GM12878 (cell line): ENCODE results near the gene SPARC. TPM values are rescaled to one million over a fixed set of nuclear protein-coding genes. Genes with fewer than 3 reads are reported as not detected.

ENCODE experiments used
- ATAC-seq: fragments of 200-7000 bp; cut with Tn5 transposase; 3 replicates; pipeline ENCODE4 v1.9.1; 2020; ENCODE audit warnings: mild to moderate bottlenecking, moderate library complexity
- BruUV-seq: library from RNA; stranded (reverse); fragments of 400-500 nt; replicated peaks from 2 replicates; lab custom pipeline; 2021; lab: Mats Ljungman, UMichigan
- CTCF ChIA-PET: fragments of 300-600 bp; sonication (Branson Sonifier 250); formaldehyde crosslinking; extraction: SDS; loops from one replicate; lab custom pipeline; 2021; ENCODE audit warnings: inconsistent platforms; lab: Yijun Ruan, JAX
- POLR2A ChIA-PET: fragments of 350-600 bp; formaldehyde crosslinking; extraction: SDS; loops from one replicate; lab custom pipeline; 2021; ENCODE audit warnings: inconsistent platforms; lab: Charles Lee
- RAD21 ChIA-PET: fragments of 300-600 bp; sonication (Branson Sonifier 250); formaldehyde crosslinking; loops from one replicate; lab custom pipeline; 2023; ENCODE audit warnings: antibody characterized with exemption; ENCODE audit not compliant: unreplicated experiment; lab: Charles Lee
- SMC1A ChIA-PET: fragments of 300-600 bp; sonication (Branson Sonifier 250); formaldehyde crosslinking; loops from one replicate; lab custom pipeline; 2023; ENCODE audit not compliant: unreplicated experiment, uncharacterized antibody; lab: Charles Lee
- DNase-seq: peaks from one replicate; pipeline ENCODE4 v3.0.0-alpha.2; 2011; ENCODE audit warnings: low read depth, low spot score
- FAIRE-seq: peaks from 3 replicates; lab custom pipeline; 2011; peaks lifted over from hg19 to GRCh38; lab: Jason Lieb, UNC
- H2AFZ ChIP-seq: 2 replicates; pipeline ENCODE4 v1.6.0; 2011; ENCODE audit warnings: low read depth, low read length, control low read depth; ENCODE audit not compliant: control insufficient read depth
- H3K27ac ChIP-seq: 2 replicates; pipeline ENCODE4 v1.5.1; 2011; ENCODE audit warnings: control low read depth; ENCODE audit not compliant: control insufficient read depth, insufficient read depth
- H3K27me3 ChIP-seq, 2 experiments: replicated peaks in 1 of 2; 2 replicates each; pipeline versions ENCODE4 v1.6.0 to v1.6.1; 2011; ENCODE audit warnings: low read length in 1 of 2; ENCODE audit not compliant: control insufficient read depth in 2 of 2, insufficient read depth in 2 of 2
- H3K36me3 ChIP-seq, 2 experiments: 2 replicates each; pipeline ENCODE4 v1.5.1; 2011; ENCODE audit warnings: low read length in 1 of 2; ENCODE audit not compliant: control insufficient read depth in 2 of 2, insufficient read depth in 2 of 2
- H3K4me1 ChIP-seq: 2 replicates; pipeline ENCODE4 v1.6.1; 2011; ENCODE audit warnings: mild to moderate bottlenecking, low read length, moderate library complexity, mixed read lengths; ENCODE audit not compliant: control insufficient read depth, insufficient read depth
- H3K4me2 ChIP-seq: 2 replicates; pipeline ENCODE4 v1.6.0; 2011; ENCODE audit warnings: control low read depth; ENCODE audit not compliant: control insufficient read depth, insufficient read depth
- H3K4me3 ChIP-seq: fragments of 200-600 bp; sonication (generic); 2 replicates; pipeline ENCODE4 v1.5.1; 2016
- H3K79me2 ChIP-seq: 2 replicates; pipeline ENCODE4 v1.6.0; 2011; ENCODE audit warnings: low read length; ENCODE audit not compliant: control insufficient read depth, insufficient read depth
- H3K9ac ChIP-seq: 2 replicates; pipeline ENCODE4 v1.8.0; 2011; ENCODE audit warnings: low read length, control low read depth, mixed read lengths; ENCODE audit not compliant: control insufficient read depth, insufficient read depth
- H3K9me3 ChIP-seq: replicated peaks from 3 replicates; pipeline ENCODE4 v1.5.1; 2011; ENCODE audit warnings: mild to moderate bottlenecking, low read length; ENCODE audit not compliant: control insufficient read depth, insufficient read depth
- H4K20me1 ChIP-seq: 2 replicates; pipeline ENCODE4 v1.6.0; 2011; ENCODE audit not compliant: control insufficient read depth, insufficient read depth
- GATAD2B ChIP-seq: fragments of 450-650 bp; conservative IDR thresholded peaks from 2 replicates; pipeline ENCODE4 v1.6.1; 2017; ENCODE audit warnings: low read depth, mild to moderate bottlenecking, moderate library complexity
- NFYB ChIP-seq: IDR thresholded peaks from 2 replicates; pipeline ENCODE4 v1.6.1; 2011; ENCODE audit warnings: low read depth, mild to moderate bottlenecking, low read length, improper control_type of control experiment, moderate library complexity; ENCODE audit not compliant: insufficient read depth
- PML ChIP-seq: IDR thresholded peaks from 2 replicates; pipeline ENCODE4 v1.6.1; 2012; ENCODE audit warnings: low read length, inconsistent platforms
- POLR2A ChIP-seq: IDR thresholded peaks from 2 replicates; pipeline ENCODE4 v1.6.1; 2011; ENCODE audit warnings: low read depth, mild to moderate bottlenecking, low read length
- RAD21 ChIP-seq: IDR thresholded peaks from 2 replicates; pipeline ENCODE4 v1.6.1; 2011; ENCODE audit warnings: mild to moderate bottlenecking, low read depth, low read length, moderate library complexity; ENCODE audit not compliant: insufficient read depth
- STAT1 ChIP-seq: fragments of 450-650 bp; conservative IDR thresholded peaks from 2 replicates; pipeline ENCODE4 v1.6.1; 2014; ENCODE audit warnings: antibody characterized with exemption, mild to moderate bottlenecking
- SUPT20H ChIP-seq: IDR thresholded peaks from 2 replicates; pipeline ENCODE4 v1.6.1; 2011; ENCODE audit warnings: low read depth, mild to moderate bottlenecking, low read length, moderate library complexity, borderline replicate concordance; ENCODE audit not compliant: control insufficient read depth
- ZSCAN29 ChIP-seq: fragments of 450-650 bp; IDR thresholded peaks from 2 replicates; pipeline ENCODE4 v1.6.1; 2017; ENCODE audit warnings: mild to moderate bottlenecking, moderate library complexity
- WGBS: methylation state at CpG from one replicate; pipeline ENCODE4 v1.1.6; 2016; ENCODE audit warnings: low lambda C conversion rate; ENCODE audit not compliant: insufficient replicate concordance, insufficient coverage; ENCODE audit errors: missing lambda C conversion rate; 5-methylcytosine and 5-hydroxymethylcytosine counted together
- in situ Hi-C: fragments of 300-500 bp; cut with MboI; formaldehyde crosslinking; loops from 9 replicates; pipeline ENCODE4 v1.14.3; 2018; ENCODE audit warnings: mixed read lengths
- intact Hi-C: fragments of 100-400 bp; cut with micrococcal nuclease; formaldehyde crosslinking; loops from one replicate; pipeline ENCODE4 v1.14.2; 2022; ENCODE audit not compliant: unreplicated experiment
- polyA plus RNA-seq, 11 experiments: library from polyadenylated mRNA; depleted of rRNA in 4 of 11; unstranded in 6 of 11; stranded (reverse) in 5 of 11; fragments of >200 nt; fragmentation: Nextera tagmentation in 4 of 11; fragmentation: Illumina TruSeq in 1 of 11; extraction: Ambion mirVana in 4 of 11; extraction: Trizol in 1 of 11; gene quantifications; 1 replicate in 1 of 11; 2 replicates in 10 of 11; pipeline versions ENCODE4 v1.2.1 to v1.2.3, GENCODE V29; 2011 to 2016; ENCODE audit warnings: inconsistent platforms in 2 of 11, missing spikeins in 2 of 11, low read depth in 1 of 11
- total RNA-seq, 4 experiments: library from RNA; depleted of rRNA in 3 of 4; stranded (reverse); fragments of >200 nt in 3 of 4; fragmentation: Illumina TruSeq in 1 of 4; extraction: Trizol in 1 of 4; gene quantifications; 2 replicates each; pipeline versions ENCODE4 v1.2.1 to v1.2.3, GENCODE V29; 2013 to 2021
- TF ChIP-seq, protein P1 (sequence below): fragments of 450-650 bp; IDR thresholded peaks from 2 replicates; pipeline ENCODE4 v1.6.1; 2018; ENCODE audit warnings: borderline replicate concordance, mild to moderate bottlenecking; ENCODE audit not compliant: partially characterized antibody
- TF ChIP-seq, protein P2 (sequence below): fragments of 450-650 bp; IDR thresholded peaks from 2 replicates; pipeline ENCODE4 v1.6.1; 2017; ENCODE audit warnings: mild to moderate bottlenecking, low read depth, inconsistent platforms; ENCODE audit not compliant: poor library complexity, severe bottlenecking
- TF ChIP-seq, protein P3 (sequence below): fragments of 450-650 bp; IDR thresholded peaks from 2 replicates; pipeline ENCODE4 v1.6.1; 2018; ENCODE audit warnings: mild to moderate bottlenecking, low read depth, moderate library complexity; ENCODE audit not compliant: partially characterized antibody
- TF ChIP-seq, protein P4 (sequence below): fragments of 450-650 bp; IDR thresholded peaks from 2 replicates; pipeline ENCODE4 v1.6.1; 2017; ENCODE audit warnings: mild to moderate bottlenecking, moderate library complexity

Gene SPARC
- total and polyA plus RNA-seq, 10 of the 15 experiments (the other 5 are each of a cell fraction or from before 2014, with no cell fraction given), result 29.6 to 154 (median 57.0) TPM

DNA sequence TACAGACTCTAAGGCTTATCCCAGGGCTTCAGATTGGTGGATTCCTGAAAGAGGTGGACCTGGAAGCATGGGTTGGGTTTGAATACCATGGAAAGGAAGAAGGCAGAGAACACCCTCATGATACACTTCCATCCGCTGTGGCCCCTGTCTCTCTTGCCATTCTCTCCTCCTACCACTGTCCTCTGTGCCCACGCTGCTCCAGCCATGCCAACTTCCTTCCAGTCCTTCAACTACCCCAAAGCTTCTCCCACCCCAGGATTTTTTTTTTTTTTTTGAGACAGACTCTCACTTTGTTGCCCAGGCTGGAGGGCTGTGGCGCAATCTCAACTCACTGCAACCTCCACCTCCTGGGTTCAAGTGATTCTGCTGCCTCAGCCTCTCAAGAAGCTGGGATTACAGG is 1.7 kb upstream of the SPARC start:
- 97% methylated on average over 3 of the region's 3 CpGs for WGBS
- FAIRE-seq (no peak), ATAC-seq (no peak), DNase-seq (no peak)
- Histone ChIP-seq H2AFZ (no peak overlapping the region), H3K4me3 (no peak overlapping the region), H3K9me3 (no peaks in the 10 kb centered on the region), H3K4me1 (peaks cover 7% of the 10 kb centered on the region), H3K36me3 (no peaks in the 10 kb centered on the region), H3K79me2 (peaks cover 31% of the 10 kb centered on the region), H3K27ac (no peak overlapping the region), H3K9ac (no peak overlapping the region), H3K27me3 (no peaks in the 10 kb centered on the region), H4K20me1 (no peaks in the 10 kb centered on the region), H3K4me2 (no peak overlapping the region)
- POLR2A ChIA-PET, result interaction anchor here (1.7 kb wide), 1 partner anchor 8 kb away, joined by 4 read pairs; no protein-coding TSS in a partner anchor
- SMC1A ChIA-PET, result interaction anchor here (0.7 kb wide), 1 partner anchor 89 kb away, joined by 3 read pairs; no protein-coding TSS in a partner anchor
- CTCF ChIA-PET, result interaction anchor here (1.4 to 2.1 kb wide), 2 partner anchors 8 to 34 kb away, joined by 5 to 6 read pairs; no protein-coding TSS in a partner anchor
- in situ Hi-C loops, result no loop called here
- RAD21 ChIA-PET, result no interaction called here
- intact Hi-C loops, result no loop called here
- BruUV-seq, result no TSS peak
- TF ChIP-seq NFYB (no peak), GATAD2B (no peak), RAD21 (no peak), ZSCAN29 (no peak), SUPT20H (no peak), POLR2A (no peak), STAT1 (no peak), PML (no peak)
- TF ChIP-seq, protein P1, sequence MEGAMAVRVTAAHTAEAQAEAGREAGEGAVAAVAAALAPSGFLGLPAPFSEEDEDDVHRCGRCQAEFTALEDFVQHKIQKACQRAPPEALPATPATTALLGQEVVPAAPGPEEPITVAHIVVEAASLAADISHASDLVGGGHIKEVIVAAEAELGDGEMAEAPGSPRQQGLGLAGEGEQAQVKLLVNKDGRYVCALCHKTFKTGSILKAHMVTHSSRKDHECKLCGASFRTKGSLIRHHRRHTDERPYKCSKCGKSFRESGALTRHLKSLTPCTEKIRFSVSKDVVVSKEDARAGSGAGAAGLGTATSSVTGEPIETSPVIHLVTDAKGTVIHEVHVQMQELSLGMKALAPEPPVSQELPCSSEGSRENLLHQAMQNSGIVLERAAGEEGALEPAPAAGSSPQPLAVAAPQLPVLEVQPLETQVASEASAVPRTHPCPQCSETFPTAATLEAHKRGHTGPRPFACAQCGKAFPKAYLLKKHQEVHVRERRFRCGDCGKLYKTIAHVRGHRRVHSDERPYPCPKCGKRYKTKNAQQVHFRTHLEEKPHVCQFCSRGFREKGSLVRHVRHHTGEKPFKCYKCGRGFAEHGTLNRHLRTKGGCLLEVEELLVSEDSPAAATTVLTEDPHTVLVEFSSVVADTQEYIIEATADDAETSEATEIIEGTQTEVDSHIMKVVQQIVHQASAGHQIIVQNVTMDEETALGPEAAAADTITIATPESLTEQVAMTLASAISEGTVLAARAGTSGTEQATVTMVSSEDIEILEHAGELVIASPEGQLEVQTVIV, result no peak
- TF ChIP-seq, protein P2, sequence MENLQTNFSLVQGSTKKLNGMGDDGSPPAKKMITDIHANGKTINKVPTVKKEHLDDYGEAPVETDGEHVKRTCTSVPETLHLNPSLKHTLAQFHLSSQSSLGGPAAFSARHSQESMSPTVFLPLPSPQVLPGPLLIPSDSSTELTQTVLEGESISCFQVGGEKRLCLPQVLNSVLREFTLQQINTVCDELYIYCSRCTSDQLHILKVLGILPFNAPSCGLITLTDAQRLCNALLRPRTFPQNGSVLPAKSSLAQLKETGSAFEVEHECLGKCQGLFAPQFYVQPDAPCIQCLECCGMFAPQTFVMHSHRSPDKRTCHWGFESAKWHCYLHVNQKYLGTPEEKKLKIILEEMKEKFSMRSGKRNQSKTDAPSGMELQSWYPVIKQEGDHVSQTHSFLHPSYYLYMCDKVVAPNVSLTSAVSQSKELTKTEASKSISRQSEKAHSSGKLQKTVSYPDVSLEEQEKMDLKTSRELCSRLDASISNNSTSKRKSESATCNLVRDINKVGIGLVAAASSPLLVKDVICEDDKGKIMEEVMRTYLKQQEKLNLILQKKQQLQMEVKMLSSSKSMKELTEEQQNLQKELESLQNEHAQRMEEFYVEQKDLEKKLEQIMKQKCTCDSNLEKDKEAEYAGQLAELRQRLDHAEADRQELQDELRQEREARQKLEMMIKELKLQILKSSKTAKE, result no peak
- TF ChIP-seq, protein P3, sequence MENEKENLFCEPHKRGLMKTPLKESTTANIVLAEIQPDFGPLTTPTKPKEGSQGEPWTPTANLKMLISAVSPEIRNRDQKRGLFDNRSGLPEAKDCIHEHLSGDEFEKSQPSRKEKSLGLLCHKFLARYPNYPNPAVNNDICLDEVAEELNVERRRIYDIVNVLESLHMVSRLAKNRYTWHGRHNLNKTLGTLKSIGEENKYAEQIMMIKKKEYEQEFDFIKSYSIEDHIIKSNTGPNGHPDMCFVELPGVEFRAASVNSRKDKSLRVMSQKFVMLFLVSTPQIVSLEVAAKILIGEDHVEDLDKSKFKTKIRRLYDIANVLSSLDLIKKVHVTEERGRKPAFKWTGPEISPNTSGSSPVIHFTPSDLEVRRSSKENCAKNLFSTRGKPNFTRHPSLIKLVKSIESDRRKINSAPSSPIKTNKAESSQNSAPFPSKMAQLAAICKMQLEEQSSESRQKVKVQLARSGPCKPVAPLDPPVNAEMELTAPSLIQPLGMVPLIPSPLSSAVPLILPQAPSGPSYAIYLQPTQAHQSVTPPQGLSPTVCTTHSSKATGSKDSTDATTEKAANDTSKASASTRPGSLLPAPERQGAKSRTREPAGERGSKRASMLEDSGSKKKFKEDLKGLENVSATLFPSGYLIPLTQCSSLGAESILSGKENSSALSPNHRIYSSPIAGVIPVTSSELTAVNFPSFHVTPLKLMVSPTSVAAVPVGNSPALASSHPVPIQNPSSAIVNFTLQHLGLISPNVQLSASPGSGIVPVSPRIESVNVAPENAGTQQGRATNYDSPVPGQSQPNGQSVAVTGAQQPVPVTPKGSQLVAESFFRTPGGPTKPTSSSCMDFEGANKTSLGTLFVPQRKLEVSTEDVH, result no peak
- TF ChIP-seq, protein P4, sequence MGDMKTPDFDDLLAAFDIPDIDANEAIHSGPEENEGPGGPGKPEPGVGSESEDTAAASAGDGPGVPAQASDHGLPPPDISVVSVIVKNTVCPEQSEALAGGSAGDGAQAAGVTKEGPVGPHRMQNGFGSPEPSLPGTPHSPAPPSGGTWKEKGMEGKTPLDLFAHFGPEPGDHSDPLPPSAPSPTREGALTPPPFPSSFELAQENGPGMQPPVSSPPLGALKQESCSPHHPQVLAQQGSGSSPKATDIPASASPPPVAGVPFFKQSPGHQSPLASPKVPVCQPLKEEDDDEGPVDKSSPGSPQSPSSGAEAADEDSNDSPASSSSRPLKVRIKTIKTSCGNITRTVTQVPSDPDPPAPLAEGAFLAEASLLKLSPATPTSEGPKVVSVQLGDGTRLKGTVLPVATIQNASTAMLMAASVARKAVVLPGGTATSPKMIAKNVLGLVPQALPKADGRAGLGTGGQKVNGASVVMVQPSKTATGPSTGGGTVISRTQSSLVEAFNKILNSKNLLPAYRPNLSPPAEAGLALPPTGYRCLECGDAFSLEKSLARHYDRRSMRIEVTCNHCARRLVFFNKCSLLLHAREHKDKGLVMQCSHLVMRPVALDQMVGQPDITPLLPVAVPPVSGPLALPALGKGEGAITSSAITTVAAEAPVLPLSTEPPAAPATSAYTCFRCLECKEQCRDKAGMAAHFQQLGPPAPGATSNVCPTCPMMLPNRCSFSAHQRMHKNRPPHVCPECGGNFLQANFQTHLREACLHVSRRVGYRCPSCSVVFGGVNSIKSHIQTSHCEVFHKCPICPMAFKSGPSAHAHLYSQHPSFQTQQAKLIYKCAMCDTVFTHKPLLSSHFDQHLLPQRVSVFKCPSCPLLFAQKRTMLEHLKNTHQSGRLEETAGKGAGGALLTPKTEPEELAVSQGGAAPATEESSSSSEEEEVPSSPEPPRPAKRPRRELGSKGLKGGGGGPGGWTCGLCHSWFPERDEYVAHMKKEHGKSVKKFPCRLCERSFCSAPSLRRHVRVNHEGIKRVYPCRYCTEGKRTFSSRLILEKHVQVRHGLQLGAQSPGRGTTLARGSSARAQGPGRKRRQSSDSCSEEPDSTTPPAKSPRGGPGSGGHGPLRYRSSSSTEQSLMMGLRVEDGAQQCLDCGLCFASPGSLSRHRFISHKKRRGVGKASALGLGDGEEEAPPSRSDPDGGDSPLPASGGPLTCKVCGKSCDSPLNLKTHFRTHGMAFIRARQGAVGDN, result no peak
